B cell (primary cell): ENCODE measurements around the gene TRIM17. TPM values are rescaled to one million over a fixed set of nuclear protein-coding genes. Genes with fewer than 3 reads are reported as not detected.

ENCODE experiments used
- ATAC-seq: fragments of 200-7000 bp; cut with Tn5 transposase; one replicate; pipeline ENCODE4 v1.10.0; 2021; ENCODE audit warnings: low read depth, mild to moderate bottlenecking, moderate number of reproducible peaks, moderate library complexity
- CTCF ChIA-PET: fragments of 350-600 bp; sonication (Branson Sonifier 250); formaldehyde crosslinking; loops from one replicate; lab custom pipeline; 2021; ENCODE audit warnings: antibody characterized with exemption, inconsistent platforms; lab: Charles Lee
- POLR2A ChIA-PET: fragments of 350-600 bp; sonication (Branson Sonifier 250); formaldehyde crosslinking; loops from one replicate; lab custom pipeline; 2021; ENCODE audit warnings: antibody characterized with exemption; lab: Charles Lee
- DNase-seq: peaks from one replicate; pipeline ENCODE4 v3.0.0; 2013
- H2AFZ ChIP-seq: 2 replicates; pipeline ENCODE4 v1.6.1; 2012; ENCODE audit warnings: mild to moderate bottlenecking, low read depth, low read length; ENCODE audit not compliant: insufficient read depth, poor library complexity, severe bottlenecking
- H3K27ac ChIP-seq, 2 donors: 1 replicate in 1 of 2; 2 replicates in 1 of 2; pipeline ENCODE4 v1.5.1; 2012 to 2013; ENCODE audit warnings: low read length in 2 of 2, mild to moderate bottlenecking in 2 of 2, moderate library complexity in 1 of 2
- H3K27me3 ChIP-seq, 4 experiments: fragments of 200-600 bp in 1 of 4; sonication (generic) in 1 of 4; replicated peaks in 1 of 4; 1 replicate in 2 of 4; 2 replicates in 2 of 4; pipeline versions ENCODE4 v1.6.1 to v1.7.0; 2013 to 2016; ENCODE audit warnings: low read length in 3 of 4, mild to moderate bottlenecking in 2 of 4, mixed read lengths in 1 of 4, moderate library complexity in 1 of 4; ENCODE audit not compliant: insufficient read depth in 4 of 4, control insufficient read depth in 3 of 4; ENCODE audit errors: control extremely low read depth in 1 of 4
- H3K36me3 ChIP-seq, 2 experiments: replicated peaks in 1 of 2; 1 replicate in 1 of 2; 2 replicates in 1 of 2; pipeline versions ENCODE4 v1.6.1 to v1.7.1; 2013; ENCODE audit warnings: low read length in 1 of 2; ENCODE audit not compliant: insufficient read depth in 2 of 2, control insufficient read depth in 1 of 2; ENCODE audit errors: control extremely low read depth in 1 of 2, extremely low read depth in 1 of 2
- H3K4me1 ChIP-seq, 2 donors: fragments of 200-600 bp in 1 of 2; sonication (generic) in 1 of 2; 1 replicate in 1 of 2; 2 replicates in 1 of 2; pipeline versions ENCODE4 v1.5.1 to v1.6.1; 2013 to 2017; ENCODE audit warnings: low read length in 2 of 2; ENCODE audit not compliant: control insufficient read depth in 2 of 2, insufficient read depth in 2 of 2
- H3K4me2 ChIP-seq: replicated peaks from 2 replicates; pipeline ENCODE3; 2012; ENCODE audit warnings: mild to moderate bottlenecking, low read depth, low read length; ENCODE audit not compliant: poor library complexity, severe bottlenecking
- H3K4me3 ChIP-seq, 5 experiments: fragments of 200-600 bp in 1 of 5; sonication (generic) in 1 of 5; 1 replicate in 3 of 5; 2 replicates in 2 of 5; pipeline versions ENCODE4 v1.5.1 to v1.7.0; 2011 to 2016; ENCODE audit warnings: low read length in 4 of 5, mild to moderate bottlenecking in 4 of 5, low read depth in 2 of 5, control low read depth in 1 of 5, moderate library complexity in 1 of 5; ENCODE audit not compliant: insufficient read depth in 1 of 5; ENCODE audit errors: control extremely low read depth in 1 of 5, extremely low read depth in 1 of 5
- H3K79me2 ChIP-seq: fragments of 200-600 bp; sonication (generic); one replicate; pipeline ENCODE4 v1.6.0; 2016; ENCODE audit warnings: low read length; ENCODE audit not compliant: control insufficient read depth, insufficient read depth
- H3K9ac ChIP-seq: fragments of 200-600 bp; sonication (generic); 2 replicates; pipeline ENCODE4 v1.6.1; 2017; ENCODE audit warnings: mild to moderate bottlenecking, low read length, moderate library complexity
- H3K9me3 ChIP-seq, 3 donors: one replicate each; pipeline versions ENCODE4 v1.6.1 to v1.7.1; 2013; ENCODE audit warnings: low read length in 2 of 3; ENCODE audit not compliant: control insufficient read depth in 2 of 3, insufficient read depth in 1 of 3; ENCODE audit errors: control extremely low read depth in 1 of 3
- H4K20me1 ChIP-seq: 2 replicates; pipeline ENCODE4 v1.6.0; 2012; ENCODE audit warnings: mild to moderate bottlenecking, low read length; ENCODE audit not compliant: insufficient read depth, control insufficient read depth, poor library complexity, severe bottlenecking
- H3K27ac Mint-ChIP-seq: one replicate; pipeline ENCODE4 v1.8.0; 2021; ENCODE audit warnings: mixed read lengths
- H3K27me3 Mint-ChIP-seq: one replicate; pipeline ENCODE4 v1.8.0; 2021; ENCODE audit warnings: mixed read lengths
- H3K4me1 Mint-ChIP-seq: one replicate; pipeline ENCODE4 v1.8.0; 2021; ENCODE audit warnings: mixed read lengths
- H3K4me3 Mint-ChIP-seq: one replicate; pipeline ENCODE4 v1.8.0; 2021; ENCODE audit warnings: mixed read lengths
- H3K9me3 Mint-ChIP-seq: one replicate; pipeline ENCODE4 v1.8.0; 2022; ENCODE audit warnings: mixed read lengths; ENCODE audit not compliant: insufficient read depth
- CTCF ChIP-seq: fragments of 200-600 bp; IDR thresholded peaks from one replicate; pipeline ENCODE4 v1.8.0; 2022; ENCODE audit warnings: antibody characterized with exemption, mild to moderate bottlenecking
- EZH2 ChIP-seq: IDR thresholded peaks from 2 replicates; pipeline ENCODE4 v1.6.1; 2012; ENCODE audit warnings: borderline replicate concordance, low read depth, mild to moderate bottlenecking, moderate library complexity, low read length; ENCODE audit not compliant: insufficient read depth, poor library complexity, severe bottlenecking
- WGBS: methylation state at CpG from one replicate; pipeline ENCODE4 v1.1.5; 2013; ENCODE audit warnings: missing lambda C conversion rate; ENCODE audit not compliant: insufficient coverage; 5-methylcytosine and 5-hydroxymethylcytosine counted together
- intact Hi-C: fragments of 100-400 bp; cut with micrococcal nuclease; formaldehyde crosslinking; loops from one replicate; pipeline ENCODE4 v1.10.0; 2022
- polyA plus RNA-seq: library from polyadenylated mRNA; depleted of rRNA; stranded (reverse); fragments of >200 nt; gene quantifications from 2 replicates; pipeline ENCODE4 v1.2.3, GENCODE V29; 2012
- total RNA-seq, 2 donors: library from RNA; stranded (reverse); fragments of 120-200 nt in 1 of 2; gene quantifications; 1 replicate in 1 of 2; 2 replicates in 1 of 2; pipeline versions ENCODE4 v1.2.3 to v1.2.4, GENCODE V29; 2013 to 2022

Gene TRIM17
- total and polyA plus RNA-seq, 2 donors (not counting 1 experiment from before 2014, with no cell fraction given) = not detected

DNA sequence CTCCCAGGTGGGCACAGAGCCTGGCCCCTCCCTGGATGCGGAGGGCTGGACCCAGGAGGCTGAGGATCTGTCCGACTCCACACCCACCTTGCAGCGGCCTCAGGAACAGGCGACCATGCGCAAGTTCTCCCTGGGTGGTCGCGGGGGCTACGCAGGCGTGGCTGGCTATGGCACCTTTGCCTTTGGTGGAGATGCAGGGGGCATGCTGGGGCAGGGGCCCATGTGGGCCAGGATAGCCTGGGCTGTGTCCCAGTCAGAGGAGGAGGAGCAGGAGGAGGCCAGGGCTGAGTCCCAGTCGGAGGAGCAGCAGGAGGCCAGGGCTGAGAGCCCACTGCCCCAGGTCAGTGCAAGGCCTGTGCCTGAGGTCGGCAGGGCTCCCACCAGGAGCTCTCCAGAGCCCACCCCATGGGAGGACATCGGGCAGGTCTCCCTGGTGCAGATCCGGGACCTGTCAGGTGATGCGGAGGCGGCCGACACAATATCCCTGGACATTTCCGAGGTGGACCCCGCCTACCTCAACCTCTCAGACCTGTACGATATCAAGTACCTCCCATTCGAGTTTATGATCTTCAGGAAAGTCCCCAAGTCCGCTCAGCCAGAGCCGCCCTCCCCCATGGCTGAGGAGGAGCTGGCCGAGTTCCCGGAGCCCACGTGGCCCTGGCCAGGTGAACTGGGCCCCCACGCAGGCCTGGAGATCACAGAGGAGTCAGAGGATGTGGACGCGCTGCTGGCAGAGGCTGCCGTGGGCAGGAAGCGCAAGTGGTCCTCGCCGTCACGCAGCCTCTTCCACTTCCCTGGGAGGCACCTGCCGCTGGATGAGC, 44.3 kb downstream of the TRIM17 start:
- H3K27ac Mint-ChIP-seq = no peak overlapping the region
- POLR2A ChIA-PET = no interaction called here
- Histone ChIP-seq H3K9me3 (peaks cover 0 to 6% (median 0%) of the 10 kb centered on the region in 3 donors), H3K4me2 (no peak overlapping the region), H3K9ac (no peak overlapping the region), H3K27me3 (no peaks in the 10 kb centered on the region), H3K79me2 (no peaks in the 10 kb centered on the region), H3K4me3 (no peak overlapping the region), H4K20me1 (no peaks in the 10 kb centered on the region), H3K4me1 (no peaks in the 10 kb centered on the region), H3K27ac (no peak overlapping the region), H3K36me3 (no peaks in the 10 kb centered on the region), H2AFZ (no peak overlapping the region)
- intact Hi-C loops = no loop called here
- TF ChIP-seq CTCF (no peak), EZH2 (no peak)
- DNase-seq (no peak), ATAC-seq (no peak)
- H3K4me3 Mint-ChIP-seq = no peak overlapping the region
- CTCF ChIA-PET = no interaction called here
- no peaks in the 10 kb centered on the region for H3K4me1 Mint-ChIP-seq
- no peaks in the 10 kb centered on the region for H3K27me3 Mint-ChIP-seq
- no peaks in the 10 kb centered on the region for H3K9me3 Mint-ChIP-seq
- 82% methylated on average over 30 of the region's 34 CpGs for WGBS

- DNase-seq = no peak
Measured at GRCh38 chr1:228371741-228372182, 44.9 kb downstream of the TRIM17 start.

More at GRCh38 chr1:228371741-228372182, 44.9 kb downstream of the TRIM17 start:
- Histone ChIP-seq H3K4me1 (no peaks in the 10 kb centered on the region), H2AFZ (no peak overlapping the region), H3K79me2 (no peaks in the 10 kb centered on the region), H3K36me3 (no peaks in the 10 kb centered on the region), H3K4me3 (no peak overlapping the region), H3K27ac (no peak overlapping the region), H3K27me3 (no peaks in the 10 kb centered on the region), H4K20me1 (no peaks in the 10 kb centered on the region), H3K4me2 (no peak overlapping the region), H3K9ac (no peak overlapping the region), H3K9me3 (peaks cover 0 to 4% (median 0%) of the 10 kb centered on the region in 3 donors)
- intact Hi-C loops = no loop called here
- H3K27ac Mint-ChIP-seq = no peak overlapping the region
- WGBS = 87% methylated on average over 4 of the region's 4 CpGs
- no peak for ATAC-seq
- no peak overlapping the region for H3K4me3 Mint-ChIP-seq
- no peaks in the 10 kb centered on the region for H3K4me1 Mint-ChIP-seq
- CTCF ChIA-PET = no interaction called here
- no peaks in the 10 kb centered on the region for H3K9me3 Mint-ChIP-seq
- no peak for TF ChIP-seq CTCF
- no peak for TF ChIP-seq EZH2
- H3K27me3 Mint-ChIP-seq = no peaks in the 10 kb centered on the region
- POLR2A ChIA-PET = no interaction called here
